PC-9 (cell line): ENCODE data around the gene ARHGAP26. TPM values are rescaled to one million over a fixed set of nuclear protein-coding genes. Genes with fewer than 3 reads are reported as not detected.
A peak's percentile ranks its signal among the peaks of the same experiment; 100 is the strongest.
"Not testable (repeated sequence)": the region's sequence is repeated elsewhere in the genome, so short reads cannot be mapped to it uniquely, and the experiment has no call there.

ENCODE experiments used
- BruUV-seq: library from RNA; stranded (reverse); fragments of 400-500 nt; replicated peaks from 2 replicates; lab custom pipeline; 2021; lab: Mats Ljungman, UMichigan
- CTCF ChIA-PET: fragments of 300-600 bp; sonication (Branson Sonifier 250); formaldehyde crosslinking; loops from one replicate; lab custom pipeline; 2022; ENCODE audit warnings: antibody characterized with exemption; lab: Charles Lee
- POLR2A ChIA-PET: fragments of 300-600 bp; sonication (Branson Sonifier 250); formaldehyde crosslinking; loops from one replicate; lab custom pipeline; 2022; ENCODE audit warnings: antibody characterized with exemption; ENCODE audit not compliant: unreplicated experiment; lab: Charles Lee
- DNase-seq, 2 experiments: peaks; one replicate each; pipeline versions ENCODE4 v3.0.0 to v3.0.0-alpha.2; 2015 to 2022; ENCODE audit warnings: mixed read lengths in 1 of 2
- H2AFZ ChIP-seq: fragments of 200-600 bp; sonication (generic); 2 replicates; pipeline ENCODE4 v1.8.1; 2017; ENCODE audit warnings: antibody characterized with exemption
- H3F3A ChIP-seq: fragments of 200-600 bp; sonication (generic); 2 replicates; pipeline ENCODE4 v1.8.1; 2017; ENCODE audit warnings: antibody characterized with exemption, mild to moderate bottlenecking, low read depth; ENCODE audit not compliant: insufficient read depth
- H3K27ac ChIP-seq: fragments of 200-600 bp; sonication (generic); 2 replicates; pipeline ENCODE4 v1.6.1; 2016; ENCODE audit warnings: mixed run types
- H3K27me3 ChIP-seq: fragments of 200-600 bp; sonication (generic); 2 replicates; pipeline ENCODE4 v1.6.1; 2016; ENCODE audit warnings: low read depth, mixed run types; ENCODE audit not compliant: insufficient read depth
- H3K36me3 ChIP-seq: fragments of 200-600 bp; sonication (generic); 2 replicates; pipeline ENCODE4 v1.6.1; 2016; ENCODE audit warnings: low read depth, mixed run types
- H3K4me1 ChIP-seq: fragments of 200-600 bp; sonication (generic); replicated peaks from 2 replicates; pipeline ENCODE4 v1.6.1; 2016; ENCODE audit warnings: mixed run types; ENCODE audit not compliant: insufficient read depth
- H3K4me2 ChIP-seq: fragments of 200-600 bp; sonication (generic); 2 replicates; pipeline ENCODE4 v1.6.1; 2017; ENCODE audit warnings: mixed run types
- H3K4me3 ChIP-seq: fragments of 200-600 bp; sonication (generic); 2 replicates; pipeline ENCODE4 v1.6.1; 2016; ENCODE audit warnings: mixed run types
- H3K79me2 ChIP-seq: fragments of 200-600 bp; sonication (generic); 2 replicates; pipeline ENCODE4 v1.6.1; 2017; ENCODE audit warnings: low read depth, mixed run types
- H3K9me2 ChIP-seq: fragments of 200-600 bp; sonication (generic); 2 replicates; pipeline ENCODE4 v1.8.1; 2017; ENCODE audit warnings: mild to moderate bottlenecking; ENCODE audit not compliant: insufficient read depth
- H3K9me3 ChIP-seq: fragments of 200-600 bp; sonication (generic); 2 replicates; pipeline ENCODE4 v1.8.1; 2016; ENCODE audit warnings: low read depth; ENCODE audit not compliant: insufficient read depth
- H4K20me1 ChIP-seq: fragments of 200-600 bp; sonication (generic); 2 replicates; pipeline ENCODE4 v1.8.1; 2017; ENCODE audit not compliant: insufficient read depth
- CTCF ChIP-seq: fragments of 200-600 bp; sonication (generic); conservative IDR thresholded peaks from 2 replicates; pipeline ENCODE4 v1.6.1; 2017; ENCODE audit warnings: mixed run types, antibody characterized with exemption, mild to moderate bottlenecking, moderate library complexity
- EZH2 ChIP-seq: fragments of 200-600 bp; sonication (generic); IDR thresholded peaks from 2 replicates; pipeline ENCODE4 v1.8.0; 2017; ENCODE audit warnings: antibody characterized with exemption, low read depth
- intact Hi-C: fragments of 100-400 bp; cut with micrococcal nuclease; formaldehyde crosslinking; loops from one replicate; pipeline ENCODE4 v1.10.0; 2022; ENCODE audit not compliant: unreplicated experiment
- total RNA-seq: library from RNA; stranded (reverse); gene quantifications from 2 replicates; pipeline ENCODE4 v1.2.3, GENCODE V29; 2021

The ARHGAP26 gene
- total RNA-seq, 1 experiment from 2014 or later: 29.7 TPM

GRCh38 chr5:143085319-143085917 lies 315.2 kb downstream of the ARHGAP26 start:
- intact Hi-C loops: no loop called here

GRCh38 chr5:143086546-143086907 lies 316.4 kb downstream of the ARHGAP26 start:
- ChIA-PET POLR2A (no interaction called here), CTCF (no interaction called here)
- Histone ChIP-seq H2AFZ (no peak overlapping the region), H3K79me2 (no peaks in the 10 kb centered on the region), H3K27me3 (no peaks in the 10 kb centered on the region), H3K9me3 (no peaks in the 10 kb centered on the region; the same call in 1 of the 2 replicates), H4K20me1 (no peaks in the 10 kb centered on the region), H3F3A (peaks cover 23% of the 10 kb centered on the region), H3K4me2 (peak overlapping the region; percentile 33), H3K9me2 (peaks cover 2% of the 10 kb centered on the region; the same call in 1 of the 2 replicates), H3K4me1 (peaks cover 20% of the 10 kb centered on the region), H3K4me3 (no peak overlapping the region), H3K36me3 (no peaks in the 10 kb centered on the region), H3K27ac (peak overlapping the region; percentile 45)
- DNase-seq: no peak
- TF ChIP-seq EZH2 (no peak), CTCF (no peak)
- intact Hi-C loops: no loop called here
- BruUV-seq: no TSS peak

More at GRCh38 chr5:143085319-143085917, 315.2 kb downstream of the ARHGAP26 start:
- H3K4me3 ChIP-seq: no peak overlapping the region
- peaks cover 20% of the 10 kb centered on the region for H3K4me1 ChIP-seq
- DNase-seq: no peak
- no peaks in the 10 kb centered on the region for H3K27me3 ChIP-seq
- no peaks in the 10 kb centered on the region for H3K36me3 ChIP-seq
- H3K27ac ChIP-seq: no peak overlapping the region
- no peaks in the 10 kb centered on the region for H4K20me1 ChIP-seq
- H3K79me2 ChIP-seq: no peaks in the 10 kb centered on the region
- POLR2A ChIA-PET: no interaction called here
- CTCF ChIA-PET: no interaction called here
- no peak overlapping the region for H2AFZ ChIP-seq
- no peak for TF ChIP-seq EZH2
- TF ChIP-seq CTCF: no peak
- H3K4me2 ChIP-seq: no peak overlapping the region
- no peaks in the 10 kb centered on the region; the same call in 1 of the 2 replicates for H3K9me3 ChIP-seq
- BruUV-seq: no TSS peak
- peaks cover 2% of the 10 kb centered on the region; the same call in 1 of the 2 replicates for H3K9me2 ChIP-seq
- H3F3A ChIP-seq: peaks cover 23% of the 10 kb centered on the region

- intact Hi-C loops: no loop called here
- CTCF ChIA-PET: no interaction called here
- Histone ChIP-seq H3K9me2 (peaks cover 2% of the 10 kb centered on the region; the same call in 1 of the 2 replicates), H3F3A (peaks cover 23% of the 10 kb centered on the region), H3K27ac (peak overlapping the region; percentile 45), H3K4me3 (no peak overlapping the region), H2AFZ (no peak overlapping the region), H3K4me2 (peak overlapping the region; percentile 33), H3K79me2 (no peaks in the 10 kb centered on the region), H3K27me3 (no peaks in the 10 kb centered on the region), H3K4me1 (peaks cover 20% of the 10 kb centered on the region), H3K36me3 (no peaks in the 10 kb centered on the region), H3K9me3 (no peaks in the 10 kb centered on the region; the same call in 1 of the 2 replicates), H4K20me1 (no peaks in the 10 kb centered on the region)
- no peak for TF ChIP-seq EZH2
- TF ChIP-seq CTCF: no peak
- POLR2A ChIA-PET: no interaction called here
- BruUV-seq: no TSS peak
- DNase-seq: peak; percentile 11 to 94
Observed at GRCh38 chr5:143086908-143087637, 316.9 kb downstream of the ARHGAP26 start.

GRCh38 chr5:143088702-143089101 lies 318.5 kb downstream of the ARHGAP26 start:
- CTCF ChIA-PET, H2AFZ ChIP-seq, H3K9me2 ChIP-seq, H3K4me3 ChIP-seq, DNase-seq, H3K4me2 ChIP-seq, H3K36me3 ChIP-seq, POLR2A ChIA-PET, H3K27me3 ChIP-seq, intact Hi-C loops, H3K9me3 ChIP-seq, H4K20me1 ChIP-seq, H3K27ac ChIP-seq, H3K79me2 ChIP-seq, BruUV-seq: not testable (repeated sequence)
- Histone ChIP-seq H3K4me1 (peaks cover 20% of the 10 kb centered on the region), H3F3A (peaks cover 23% of the 10 kb centered on the region)

- Histone ChIP-seq H3F3A (peaks cover 23% of the 10 kb centered on the region), H3K4me1 (peaks cover 20% of the 10 kb centered on the region)
- H3K27me3 ChIP-seq, H3K79me2 ChIP-seq, H2AFZ ChIP-seq, H3K27ac ChIP-seq, POLR2A ChIA-PET, H3K36me3 ChIP-seq, H3K4me3 ChIP-seq, H4K20me1 ChIP-seq, BruUV-seq, H3K4me2 ChIP-seq, H3K9me3 ChIP-seq, DNase-seq, H3K9me2 ChIP-seq, intact Hi-C loops: not testable (repeated sequence)
- CTCF ChIA-PET: interaction anchor here (0.7 kb wide), 1 partner anchor 29 kb away, joined by 3 read pairs; no protein-coding TSS in a partner anchor
Observed at GRCh38 chr5:143090044-143090443, 319.9 kb downstream of the ARHGAP26 start.
